AG09309 (cell line): ENCODE data around the gene NAA35.

Source experiments
- DNase-seq: peaks from one replicate; pipeline ENCODE4 v3.0.0-alpha.2; 2010; ENCODE audit warnings: low read depth
- H3K4me3 ChIP-seq: 2 replicates; pipeline ENCODE4 v1.5.1; 2011; ENCODE audit warnings: mild to moderate bottlenecking, low read depth, low read length, moderate library complexity; ENCODE audit not compliant: control insufficient read depth
- TF ChIP-seq, protein P1 (sequence below): IDR thresholded peaks from 2 replicates; pipeline ENCODE4 v1.5.1; 2011; ENCODE audit warnings: mild to moderate bottlenecking, low read depth, low read length, inconsistent platforms; ENCODE audit not compliant: insufficient read depth, control insufficient read depth; ENCODE audit errors: missing control alignments

NAA35 gene

DNA sequence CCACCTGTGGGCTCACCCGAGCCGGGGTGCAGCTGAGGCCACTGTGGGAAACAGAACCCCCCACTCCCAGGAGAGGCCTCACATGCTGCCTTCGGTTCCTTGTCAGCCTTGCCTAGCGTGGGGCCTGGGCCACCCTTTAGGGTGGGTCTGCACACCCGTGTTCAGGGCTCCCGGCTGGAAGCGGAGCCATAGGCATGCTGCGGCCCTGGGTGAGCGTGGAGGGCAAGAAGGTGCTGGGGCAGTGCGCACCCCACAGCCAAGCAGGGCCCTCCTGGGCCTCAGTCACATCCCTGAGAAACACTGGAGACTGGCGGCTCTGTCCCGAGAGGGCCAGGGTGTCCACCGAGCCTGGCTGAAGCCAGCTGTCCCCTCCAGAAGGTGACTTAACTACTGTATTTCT, 116.5 kb downstream of the NAA35 start:
- no peak for DNase-seq
- H3K4me3 ChIP-seq: no peak overlapping the region
- TF ChIP-seq, protein P1, sequence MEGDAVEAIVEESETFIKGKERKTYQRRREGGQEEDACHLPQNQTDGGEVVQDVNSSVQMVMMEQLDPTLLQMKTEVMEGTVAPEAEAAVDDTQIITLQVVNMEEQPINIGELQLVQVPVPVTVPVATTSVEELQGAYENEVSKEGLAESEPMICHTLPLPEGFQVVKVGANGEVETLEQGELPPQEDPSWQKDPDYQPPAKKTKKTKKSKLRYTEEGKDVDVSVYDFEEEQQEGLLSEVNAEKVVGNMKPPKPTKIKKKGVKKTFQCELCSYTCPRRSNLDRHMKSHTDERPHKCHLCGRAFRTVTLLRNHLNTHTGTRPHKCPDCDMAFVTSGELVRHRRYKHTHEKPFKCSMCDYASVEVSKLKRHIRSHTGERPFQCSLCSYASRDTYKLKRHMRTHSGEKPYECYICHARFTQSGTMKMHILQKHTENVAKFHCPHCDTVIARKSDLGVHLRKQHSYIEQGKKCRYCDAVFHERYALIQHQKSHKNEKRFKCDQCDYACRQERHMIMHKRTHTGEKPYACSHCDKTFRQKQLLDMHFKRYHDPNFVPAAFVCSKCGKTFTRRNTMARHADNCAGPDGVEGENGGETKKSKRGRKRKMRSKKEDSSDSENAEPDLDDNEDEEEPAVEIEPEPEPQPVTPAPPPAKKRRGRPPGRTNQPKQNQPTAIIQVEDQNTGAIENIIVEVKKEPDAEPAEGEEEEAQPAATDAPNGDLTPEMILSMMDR: no peak

DNA sequence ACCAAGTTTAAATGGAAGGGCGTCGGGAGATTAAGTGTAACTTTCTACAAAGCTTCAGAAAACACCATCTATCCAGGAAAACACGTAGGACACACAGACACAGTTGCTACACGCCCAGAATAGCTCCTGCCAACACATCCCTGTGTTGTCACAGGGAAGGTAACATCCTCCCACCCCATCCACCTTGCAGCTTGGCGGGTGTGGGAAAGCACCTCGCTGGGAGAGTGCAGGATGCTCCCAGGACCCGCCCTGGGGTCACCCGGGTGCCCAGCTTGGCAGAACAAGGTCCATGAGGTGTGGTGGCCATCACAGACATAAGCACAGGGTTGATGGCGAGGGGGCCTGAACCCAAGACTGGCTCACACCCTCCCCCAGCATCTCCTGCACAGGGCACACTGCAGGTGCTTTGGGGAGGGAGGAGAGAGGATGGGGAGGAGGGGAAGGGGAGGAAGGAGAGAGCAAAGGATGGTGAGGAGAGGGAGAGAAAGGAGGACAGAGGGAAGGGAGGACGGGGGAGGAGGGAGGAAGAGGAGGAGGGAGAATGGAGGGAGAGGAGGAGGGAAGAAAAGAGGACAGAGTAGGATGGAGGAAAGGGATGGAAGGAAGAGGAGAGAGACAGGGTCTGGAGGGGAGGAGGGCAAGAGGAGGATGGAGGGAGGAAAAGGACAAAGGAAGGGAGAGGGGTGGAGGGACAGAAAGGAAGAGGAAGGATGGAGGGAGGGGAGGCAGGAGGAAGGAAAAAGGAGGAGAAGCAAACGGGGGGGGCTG, 121.2 kb downstream of the NAA35 start:
- H3K4me3 ChIP-seq: no peak overlapping the region
- TF ChIP-seq, protein P1: no peak
- DNase-seq: no peak

DNA sequence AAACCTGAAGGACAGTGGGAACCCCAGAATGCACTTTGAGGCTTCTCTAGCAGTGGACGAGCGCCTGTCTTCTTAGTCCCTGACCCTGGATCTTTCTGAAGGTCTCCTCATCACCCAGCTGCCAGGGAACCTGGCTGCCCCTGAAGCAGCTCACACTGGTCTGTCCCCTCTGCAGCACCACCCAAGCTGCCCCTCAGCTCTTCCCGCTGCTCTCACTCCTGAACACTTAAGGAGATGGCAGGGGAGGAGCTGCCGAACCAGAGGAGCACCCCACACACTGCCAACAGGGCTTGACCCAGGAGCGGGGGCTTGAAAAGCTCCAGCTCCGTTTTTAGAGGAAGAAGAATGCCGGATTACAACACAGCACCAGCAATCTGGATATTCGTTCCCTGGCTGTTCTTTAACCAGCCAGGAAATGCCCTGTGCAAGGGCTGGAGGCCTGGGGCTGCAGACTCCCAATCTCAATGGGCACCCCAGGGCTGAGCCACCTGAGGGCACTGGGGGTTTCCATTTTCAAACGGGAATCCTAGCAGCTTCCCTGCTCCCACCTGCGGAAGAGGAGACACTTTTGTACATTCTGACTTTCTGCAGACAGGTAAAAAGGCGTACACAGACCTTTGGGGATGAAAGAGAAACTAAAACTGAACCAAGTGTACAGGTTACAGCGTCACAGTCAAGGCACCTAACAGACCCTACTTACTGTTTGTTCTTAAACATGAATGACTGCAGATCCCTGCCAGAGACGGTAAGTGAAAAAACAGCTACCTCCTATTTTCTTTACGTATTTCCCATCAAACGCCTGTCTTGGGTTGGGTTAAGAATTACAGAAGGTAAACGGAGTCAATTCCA, 122.1 kb downstream of the NAA35 start:
- TF ChIP-seq, protein P1: no peak
- no peak for DNase-seq
- H3K4me3 ChIP-seq: no peak overlapping the region

DNA sequence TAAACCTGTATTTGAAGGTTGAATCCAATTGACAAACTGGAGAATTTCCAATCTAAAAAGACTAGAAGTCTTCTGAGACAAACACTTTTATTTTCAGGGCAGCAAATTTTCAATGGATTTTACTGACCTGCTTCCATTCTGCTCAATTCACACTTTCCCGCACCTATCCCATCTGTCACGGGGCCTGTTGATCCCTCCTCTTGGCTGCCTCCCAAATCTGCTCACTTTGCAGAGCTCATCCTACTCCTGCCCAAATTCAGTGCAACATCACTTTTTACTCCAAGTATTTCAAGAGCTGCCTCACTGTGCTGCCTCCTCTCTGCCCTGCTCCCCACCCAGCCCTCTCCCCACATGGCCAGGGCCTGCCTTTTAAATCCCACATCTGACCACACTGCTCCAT, 123.3 kb downstream of the NAA35 start:
- TF ChIP-seq, protein P1: no peak
- DNase-seq: no peak
- no peak overlapping the region for H3K4me3 ChIP-seq

DNA sequence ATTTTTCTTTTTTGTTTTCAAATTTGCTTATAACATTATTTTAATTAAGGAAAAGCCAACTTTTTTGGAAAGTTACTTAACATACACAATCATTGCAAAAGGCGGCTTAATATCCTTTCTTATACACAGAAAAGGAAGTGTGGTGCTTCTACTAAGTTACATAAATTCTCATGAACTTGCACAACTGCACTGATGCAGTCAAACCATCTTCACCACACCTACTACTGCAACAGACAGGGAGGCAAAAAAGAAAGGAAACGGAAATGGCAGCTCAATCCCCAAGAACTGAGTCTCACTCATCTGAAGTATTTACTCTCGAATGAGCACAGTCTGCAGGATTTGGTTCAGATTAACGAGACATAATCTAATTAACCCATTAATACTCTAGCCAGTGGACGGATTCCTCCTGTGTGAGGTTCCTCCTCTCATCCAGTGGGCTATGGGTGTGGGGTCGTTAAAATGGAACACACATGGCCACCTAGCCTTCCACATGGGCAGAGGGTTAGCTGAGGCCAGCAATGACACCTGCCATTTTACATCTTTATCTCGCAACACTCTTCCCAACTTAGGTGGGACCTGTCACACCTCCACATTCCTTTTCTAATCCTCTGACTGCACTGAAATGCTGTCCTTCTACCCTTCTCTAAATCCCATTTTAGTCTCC, 128.4 kb downstream of the NAA35 start:
- DNase-seq: no peak
- TF ChIP-seq, protein P1: no peak
- H3K4me3 ChIP-seq: no peak overlapping the region
